ENCODE results near the gene BICRA. TPM values are rescaled to one million over a fixed set of nuclear protein-coding genes. Genes with fewer than 3 reads are reported as not detected.

Gene BICRA
- total and polyA plus RNA-seq, 2 donors: 5.9 to 10.9 TPM

DNA sequence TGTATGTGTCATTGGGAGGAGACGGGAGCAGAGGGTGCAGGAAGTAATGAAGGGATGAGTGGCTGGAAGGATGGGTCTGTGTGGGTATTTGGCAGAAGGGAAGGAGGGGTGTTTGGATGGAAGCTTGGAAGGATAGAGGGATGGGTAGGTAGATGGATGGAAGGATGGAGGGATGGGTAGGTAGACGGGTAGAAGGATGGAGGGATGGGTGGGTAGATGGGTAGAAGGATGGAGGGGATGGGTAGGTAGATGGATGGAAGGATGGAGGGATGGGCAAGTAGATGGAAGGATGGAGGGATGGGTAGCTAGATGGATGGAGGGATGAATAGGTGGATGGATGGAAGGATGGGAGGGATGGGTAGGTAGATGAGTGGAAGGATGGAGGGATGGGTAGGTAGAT, 62.6 kb downstream of the BICRA start:
- Histone ChIP-seq H3K4me1 (ENCODE audit: insufficient read depth) (peaks cover 2% of the 10 kb centered on the region), H3K4me3 (ENCODE audit: low read depth, low read length) (no peak overlapping the region), H3K27ac (ENCODE audit: low read depth) (no peak overlapping the region), H3K36me3 (ENCODE audit: insufficient read depth) (no peaks in the 10 kb centered on the region)
- DNase-seq (ENCODE audit: extremely low spot score): no peak
- WGBS: 98% methylated on average over 2 of the region's 2 CpGs

DNA sequence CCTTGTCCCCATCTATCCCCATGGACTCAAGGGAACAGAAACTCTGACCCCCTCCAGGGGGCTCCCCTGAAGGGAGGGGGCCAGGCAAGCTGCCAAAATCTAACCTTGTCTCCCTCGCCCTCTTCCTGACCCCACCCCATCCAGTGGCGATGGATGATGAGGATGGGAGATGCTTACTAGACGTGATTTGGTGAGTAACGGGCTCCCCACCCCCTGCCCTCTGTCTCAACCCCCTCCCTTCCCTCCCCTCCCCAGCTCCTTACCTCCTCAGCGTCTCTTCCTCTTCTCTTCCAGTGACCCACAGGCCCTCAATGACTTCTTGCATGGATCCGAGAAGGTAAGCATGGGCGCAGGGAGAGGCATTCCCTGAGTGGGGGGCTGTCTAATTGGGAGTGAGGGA, 64.5 kb downstream of the BICRA start:
- Histone ChIP-seq H3K4me3 (ENCODE audit: low read depth, low read length) (no peak overlapping the region), H3K27ac (ENCODE audit: low read depth) (no peak overlapping the region), H3K4me1 (ENCODE audit: insufficient read depth) (no peaks in the 10 kb centered on the region), H3K36me3 (ENCODE audit: insufficient read depth) (no peaks in the 10 kb centered on the region)
- WGBS: 91% methylated on average over 7 of the region's 7 CpGs
- no peak for DNase-seq (ENCODE audit: extremely low spot score)

DNA sequence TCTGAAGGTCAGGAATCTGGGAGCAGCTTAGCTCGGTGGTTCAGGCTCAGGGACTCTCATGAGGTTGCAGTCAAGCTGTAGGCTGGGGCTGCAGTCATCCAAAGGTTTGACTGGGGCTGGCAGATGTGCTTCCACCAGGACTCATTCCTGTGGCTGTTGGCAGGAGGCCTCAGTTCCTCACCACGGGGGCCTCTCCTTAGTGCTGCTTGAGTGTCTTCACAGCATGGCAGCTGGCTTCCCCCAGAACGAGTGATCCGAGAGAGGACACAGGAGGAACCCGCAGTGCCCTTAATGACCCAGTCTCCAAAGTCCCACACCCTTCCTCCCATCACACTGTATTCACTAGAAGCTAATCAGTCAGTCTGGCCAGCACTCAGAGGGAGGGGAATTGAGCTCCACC, 65.6 kb downstream of the BICRA start:
- H3K4me3 ChIP-seq (ENCODE audit: low read depth, low read length): no peak overlapping the region
- no peak for DNase-seq (ENCODE audit: extremely low spot score)
- WGBS: 91% methylated on average over 5 of the region's 5 CpGs
- H3K36me3 ChIP-seq (ENCODE audit: insufficient read depth): no peaks in the 10 kb centered on the region
- no peak overlapping the region for H3K27ac ChIP-seq (ENCODE audit: low read depth)
- no peaks in the 10 kb centered on the region for H3K4me1 ChIP-seq (ENCODE audit: insufficient read depth)

DNA sequence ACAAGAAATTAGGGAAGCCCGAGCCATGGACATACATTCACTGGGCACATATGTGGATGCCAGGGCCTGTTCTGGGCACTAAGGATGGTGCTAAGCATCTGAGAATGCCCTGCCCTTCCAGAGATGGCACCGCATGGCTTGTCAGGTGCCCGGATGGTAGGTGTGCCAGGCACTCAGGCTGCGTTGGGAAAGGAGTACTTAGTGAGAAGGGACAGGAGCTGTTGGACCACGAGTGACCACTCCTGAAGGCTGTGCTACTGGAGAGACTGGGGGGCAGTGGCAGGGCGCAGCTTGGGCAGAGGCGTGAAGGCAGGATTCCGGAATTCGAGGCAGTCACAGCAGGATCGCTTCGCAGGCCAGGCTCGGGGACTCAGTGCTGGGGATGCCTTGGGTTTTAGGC, 66.3 kb downstream of the BICRA start:
- WGBS: 93% methylated on average over 12 of the region's 12 CpGs
- no peaks in the 10 kb centered on the region for H3K4me1 ChIP-seq (ENCODE audit: insufficient read depth)
- no peaks in the 10 kb centered on the region for H3K36me3 ChIP-seq (ENCODE audit: insufficient read depth)
- H3K4me3 ChIP-seq (ENCODE audit: low read depth, low read length): no peak overlapping the region
- no peak overlapping the region for H3K27ac ChIP-seq (ENCODE audit: low read depth)
- no peak for DNase-seq (ENCODE audit: extremely low spot score)

DNA sequence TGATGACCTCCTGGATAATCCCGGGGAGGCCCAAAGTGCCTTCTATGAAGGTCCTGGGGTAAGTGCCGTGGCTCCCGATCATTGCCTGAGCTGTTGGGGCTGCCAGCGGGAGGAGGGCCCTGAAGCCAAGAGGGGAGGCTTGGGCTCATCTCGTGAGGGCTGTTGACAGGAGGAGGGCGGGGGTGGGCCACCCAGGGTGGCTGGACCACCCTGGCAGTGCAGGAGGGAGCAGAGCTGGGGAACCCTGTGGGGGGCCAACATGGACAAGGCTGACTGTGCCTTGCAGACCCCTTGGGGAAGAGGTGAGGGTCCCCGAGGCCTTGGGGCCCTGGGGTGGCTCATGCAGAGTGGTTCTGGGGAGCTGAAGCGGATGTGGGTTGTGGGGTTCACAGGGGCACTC, 66.9 kb downstream of the BICRA start:
- H3K27ac ChIP-seq (ENCODE audit: low read depth): no peak overlapping the region
- WGBS: 76% methylated on average over 8 of the region's 8 CpGs
- H3K4me1 ChIP-seq (ENCODE audit: insufficient read depth): no peaks in the 10 kb centered on the region
- no peak overlapping the region for H3K4me3 ChIP-seq (ENCODE audit: low read depth, low read length)
- DNase-seq (ENCODE audit: extremely low spot score): no peak
- H3K36me3 ChIP-seq (ENCODE audit: insufficient read depth): peaks cover 4% of the 10 kb centered on the region

DNA sequence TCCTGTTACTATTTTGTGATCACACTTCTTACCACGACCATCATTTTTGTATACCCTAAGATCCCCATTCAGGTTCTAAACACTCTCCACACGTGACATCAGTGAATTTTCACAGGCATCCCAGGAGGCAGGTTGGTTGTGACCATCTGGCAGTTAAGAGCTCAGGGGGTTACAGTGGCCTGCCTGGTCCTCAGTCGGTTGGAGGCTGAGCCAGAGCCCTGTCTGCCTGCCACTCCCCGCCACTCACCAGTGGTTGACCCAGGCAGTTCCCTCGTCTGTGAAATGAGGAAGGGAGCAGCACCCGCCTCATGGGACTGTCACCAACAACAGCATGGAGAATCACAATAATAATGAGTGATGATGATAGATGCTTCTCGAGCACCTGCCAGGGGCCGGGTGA, 67.9 kb downstream of the BICRA start:
- H3K27ac ChIP-seq (ENCODE audit: low read depth): no peak overlapping the region
- no peak for DNase-seq (ENCODE audit: extremely low spot score)
- H3K36me3 ChIP-seq (ENCODE audit: insufficient read depth): peaks cover 4% of the 10 kb centered on the region
- WGBS: 82% methylated on average over 8 of the region's 8 CpGs
- no peaks in the 10 kb centered on the region for H3K4me1 ChIP-seq (ENCODE audit: insufficient read depth)
- no peak overlapping the region for H3K4me3 ChIP-seq (ENCODE audit: low read depth, low read length)

DNA sequence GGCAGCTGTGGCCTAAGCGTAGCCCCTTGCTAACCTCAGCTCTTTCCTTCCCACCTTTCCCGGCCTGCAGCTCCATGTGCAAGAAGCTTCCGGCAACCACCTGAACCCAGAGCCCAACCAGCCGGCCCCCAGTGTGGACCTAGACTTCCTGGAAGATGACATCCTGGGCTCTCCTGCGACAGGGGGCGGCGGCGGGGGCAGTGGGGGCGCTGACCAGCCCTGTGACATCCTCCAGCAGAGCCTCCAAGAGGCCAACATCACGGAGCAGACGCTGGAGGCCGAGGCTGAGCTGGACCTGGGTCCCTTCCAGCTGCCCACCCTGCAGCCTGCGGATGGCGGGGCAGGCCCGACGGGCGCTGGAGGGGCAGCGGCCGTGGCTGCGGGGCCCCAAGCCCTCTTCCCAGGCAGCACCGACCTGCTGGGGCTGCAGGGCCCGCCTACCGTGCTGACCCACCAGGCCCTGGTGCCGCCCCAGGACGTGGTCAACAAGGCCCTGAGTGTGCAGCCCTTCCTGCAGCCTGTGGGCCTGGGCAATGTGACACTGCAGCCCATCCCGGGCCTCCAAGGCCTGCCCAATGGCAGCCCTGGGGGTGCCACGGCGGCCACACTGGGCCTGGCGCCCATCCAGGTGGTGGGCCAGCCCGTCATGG, 70.4 kb downstream of the BICRA start:
- H3K36me3 ChIP-seq (ENCODE audit: insufficient read depth): peaks cover 4% of the 10 kb centered on the region
- H3K4me3 ChIP-seq (ENCODE audit: low read depth, low read length): no peak overlapping the region
- H3K4me1 ChIP-seq (ENCODE audit: insufficient read depth): no peaks in the 10 kb centered on the region
- H3K27ac ChIP-seq (ENCODE audit: low read depth): no peak overlapping the region
- no peak for DNase-seq (ENCODE audit: extremely low spot score)
- WGBS: 91% methylated on average over 30 of the region's 30 CpGs

DNA sequence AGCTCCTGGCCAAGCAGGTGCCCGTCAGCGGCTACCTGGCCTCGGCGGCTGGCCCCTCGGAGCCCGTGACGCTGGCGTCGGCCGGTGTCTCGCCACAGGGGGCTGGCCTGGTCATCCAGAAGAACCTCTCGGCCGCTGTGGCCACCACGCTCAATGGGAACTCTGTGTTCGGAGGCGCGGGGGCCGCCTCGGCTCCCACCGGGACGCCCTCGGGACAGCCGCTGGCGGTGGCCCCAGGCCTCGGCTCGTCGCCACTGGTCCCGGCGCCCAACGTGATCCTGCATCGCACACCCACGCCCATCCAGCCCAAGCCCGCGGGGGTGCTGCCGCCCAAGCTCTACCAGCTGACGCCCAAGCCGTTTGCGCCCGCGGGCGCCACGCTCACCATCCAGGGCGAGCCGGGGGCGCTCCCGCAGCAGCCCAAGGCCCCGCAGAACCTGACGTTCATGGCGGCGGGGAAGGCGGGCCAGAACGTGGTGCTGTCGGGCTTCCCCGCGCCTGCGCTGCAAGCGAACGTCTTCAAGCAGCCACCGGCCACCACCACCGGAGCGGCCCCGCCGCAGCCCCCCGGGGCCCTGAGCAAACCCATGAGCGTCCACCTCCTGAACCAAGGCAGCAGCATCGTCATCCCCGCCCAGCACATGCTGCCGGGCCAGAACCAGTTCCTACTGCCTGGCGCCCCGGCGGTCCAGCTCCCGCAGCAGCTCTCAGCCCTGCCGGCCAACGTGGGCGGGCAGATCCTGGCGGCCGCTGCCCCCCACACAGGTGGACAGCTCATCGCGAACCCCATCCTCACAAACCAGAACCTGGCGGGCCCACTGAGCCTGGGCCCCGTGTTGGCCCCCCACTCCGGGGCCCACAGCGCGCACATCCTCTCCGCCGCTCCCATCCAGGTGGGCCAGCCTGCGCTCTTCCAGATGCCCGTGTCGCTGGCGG, 71.3 kb downstream of the BICRA start:
- H3K4me3 ChIP-seq (ENCODE audit: low read depth, low read length): no peak overlapping the region
- 97% methylated on average over 90 of the region's 90 CpGs for WGBS
- no peak overlapping the region for H3K27ac ChIP-seq (ENCODE audit: low read depth)
- H3K36me3 ChIP-seq (ENCODE audit: insufficient read depth): peaks cover 4% of the 10 kb centered on the region
- no peak for DNase-seq (ENCODE audit: extremely low spot score)
- no peaks in the 10 kb centered on the region for H3K4me1 ChIP-seq (ENCODE audit: insufficient read depth)

DNA sequence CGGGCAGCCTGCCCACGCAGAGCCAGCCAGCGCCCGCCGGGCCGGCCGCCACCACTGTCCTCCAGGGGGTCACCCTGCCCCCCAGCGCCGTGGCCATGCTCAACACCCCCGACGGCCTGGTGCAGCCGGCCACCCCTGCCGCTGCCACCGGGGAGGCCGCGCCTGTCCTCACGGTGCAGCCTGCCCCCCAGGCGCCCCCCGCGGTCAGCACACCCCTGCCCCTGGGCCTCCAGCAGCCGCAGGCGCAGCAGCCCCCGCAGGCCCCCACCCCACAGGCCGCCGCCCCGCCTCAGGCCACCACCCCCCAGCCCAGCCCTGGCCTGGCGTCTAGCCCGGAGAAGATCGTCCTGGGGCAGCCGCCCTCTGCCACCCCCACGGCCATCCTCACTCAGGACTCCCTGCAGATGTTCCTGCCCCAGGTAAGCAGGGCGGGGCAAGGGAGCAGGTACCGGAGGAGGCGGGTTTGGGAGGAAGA, 72.0 kb downstream of the BICRA start:
- WGBS: 89% methylated on average over 34 of the region's 34 CpGs
- no peak overlapping the region for H3K27ac ChIP-seq (ENCODE audit: low read depth)
- no peak for DNase-seq (ENCODE audit: extremely low spot score)
- H3K4me3 ChIP-seq (ENCODE audit: low read depth, low read length): no peak overlapping the region
- no peaks in the 10 kb centered on the region for H3K4me1 ChIP-seq (ENCODE audit: insufficient read depth)
- H3K36me3 ChIP-seq (ENCODE audit: insufficient read depth): peaks cover 6% of the 10 kb centered on the region

DNA sequence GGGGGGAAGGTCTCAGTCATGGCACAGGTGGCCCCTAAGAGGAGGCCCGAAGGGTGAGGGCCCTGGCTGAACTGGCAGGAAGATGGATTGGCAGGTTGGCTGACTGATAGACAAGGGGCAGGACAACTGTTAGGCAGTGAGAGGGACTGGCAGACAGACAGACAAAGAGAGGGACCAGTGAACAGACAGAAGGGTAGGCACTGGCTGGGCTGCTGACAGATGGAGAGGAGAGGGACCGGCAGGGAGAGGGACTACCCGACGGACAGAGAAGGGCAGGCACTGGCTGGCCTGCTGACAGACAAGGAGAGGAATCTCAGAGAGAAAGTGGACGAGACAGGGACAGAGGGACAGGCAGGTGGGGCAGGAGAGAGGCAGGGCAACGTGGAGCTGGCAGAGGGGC, 72.5 kb downstream of the BICRA start:
- peaks cover 6% of the 10 kb centered on the region for H3K36me3 ChIP-seq (ENCODE audit: insufficient read depth)

DNA sequence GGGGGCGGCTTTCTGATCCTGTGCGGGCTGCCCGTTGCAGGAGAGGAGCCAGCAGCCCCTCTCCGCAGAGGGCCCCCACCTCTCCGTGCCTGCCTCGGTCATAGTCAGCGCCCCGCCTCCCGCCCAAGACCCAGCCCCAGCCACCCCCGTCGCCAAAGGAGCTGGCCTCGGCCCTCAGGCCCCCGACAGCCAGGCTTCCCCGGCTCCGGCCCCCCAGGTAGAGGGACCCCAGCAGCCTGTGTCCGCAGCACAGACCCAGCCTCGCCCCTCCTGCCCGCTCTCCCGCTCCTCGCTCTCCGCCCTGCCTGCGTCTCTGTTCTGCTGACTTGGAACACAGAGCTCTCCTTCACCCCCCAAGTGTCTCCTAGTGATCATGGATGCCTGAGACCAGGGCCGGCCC, 73.0 kb downstream of the BICRA start:
- 92% methylated on average over 23 of the region's 23 CpGs for WGBS
- no peak overlapping the region for H3K27ac ChIP-seq (ENCODE audit: low read depth)
- no peaks in the 10 kb centered on the region for H3K4me1 ChIP-seq (ENCODE audit: insufficient read depth)
- no peak overlapping the region for H3K4me3 ChIP-seq (ENCODE audit: low read depth, low read length)
- no peak for DNase-seq (ENCODE audit: extremely low spot score)
- peaks cover 6% of the 10 kb centered on the region for H3K36me3 ChIP-seq (ENCODE audit: insufficient read depth)

More for the DNA sequence above, 72.5 kb downstream of the BICRA start:
- 88% methylated on average over 6 of the region's 6 CpGs for WGBS
- H3K4me3 ChIP-seq (ENCODE audit: low read depth, low read length): no peak overlapping the region
- no peak overlapping the region for H3K27ac ChIP-seq (ENCODE audit: low read depth)
- no peaks in the 10 kb centered on the region for H3K4me1 ChIP-seq (ENCODE audit: insufficient read depth)
- no peak for DNase-seq (ENCODE audit: extremely low spot score)

DNA sequence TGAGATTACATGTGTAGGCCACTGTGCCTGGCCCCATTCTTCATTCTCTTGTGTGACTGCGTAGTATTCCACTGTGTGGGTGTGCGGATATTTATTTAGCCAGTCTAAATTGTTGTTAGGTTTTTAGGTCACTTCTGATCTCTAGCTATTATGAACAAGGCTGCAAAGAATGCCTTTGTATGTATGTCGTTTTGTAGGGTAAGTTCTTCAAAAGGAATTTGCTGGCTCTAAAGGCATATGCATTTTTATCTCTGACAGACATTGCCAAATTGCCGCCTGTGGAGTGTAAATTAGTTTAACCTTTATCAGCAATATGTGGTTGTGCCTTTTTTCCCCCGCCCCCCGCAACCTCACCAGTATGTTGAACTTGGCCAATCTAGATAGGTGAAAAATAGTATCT, 74.0 kb downstream of the BICRA start:
- peaks cover 6% of the 10 kb centered on the region for H3K36me3 ChIP-seq (ENCODE audit: insufficient read depth)
- H3K4me1 ChIP-seq (ENCODE audit: insufficient read depth): no peaks in the 10 kb centered on the region
- H3K27ac ChIP-seq (ENCODE audit: low read depth): no peak overlapping the region
- no peak overlapping the region for H3K4me3 ChIP-seq (ENCODE audit: low read depth, low read length)
- 80% methylated on average over 6 of the region's 6 CpGs for WGBS
- DNase-seq (ENCODE audit: extremely low spot score): no peak

DNA sequence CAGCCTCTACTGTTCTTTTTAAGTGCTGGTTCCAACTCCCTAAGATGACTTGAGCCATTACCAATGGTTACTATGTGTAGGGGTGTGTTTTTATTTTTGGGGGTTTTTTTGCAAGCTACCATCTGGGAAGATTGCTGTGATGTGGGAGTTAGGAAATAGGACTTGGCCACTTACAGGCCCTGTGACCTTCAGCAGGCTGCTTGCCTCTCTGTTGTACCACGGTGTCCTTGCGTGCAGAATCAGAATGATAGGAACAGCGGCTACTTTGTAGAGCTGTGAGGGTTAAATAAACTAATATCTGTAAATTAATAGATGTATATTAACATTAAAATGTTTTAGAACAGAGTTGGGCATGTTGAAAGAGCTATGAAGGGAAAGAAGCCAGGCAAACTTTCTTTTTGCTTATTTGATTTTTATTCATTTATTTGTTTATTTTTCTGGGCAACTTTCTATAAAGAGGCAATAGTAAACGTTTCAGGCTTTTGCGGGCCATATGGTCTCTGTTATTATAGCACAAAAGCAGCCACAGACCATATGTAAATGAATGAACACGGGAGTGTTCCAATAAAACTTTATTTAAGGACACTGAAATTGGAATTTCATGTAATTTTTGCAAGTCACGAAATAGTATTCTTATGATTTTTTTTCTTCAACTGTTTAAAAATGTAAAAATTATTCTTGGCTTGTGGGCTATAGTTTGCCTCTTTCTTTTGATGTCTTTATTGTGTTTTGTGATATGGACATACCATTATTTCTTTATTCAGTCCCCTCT, 77.9 kb downstream of the BICRA start:
- no peak for DNase-seq (ENCODE audit: extremely low spot score)
- no peak overlapping the region for H3K27ac ChIP-seq (ENCODE audit: low read depth)
- H3K36me3 ChIP-seq (ENCODE audit: insufficient read depth): peaks cover 5% of the 10 kb centered on the region
- no peaks in the 10 kb centered on the region for H3K4me1 ChIP-seq (ENCODE audit: insufficient read depth)
- no peak overlapping the region for H3K4me3 ChIP-seq (ENCODE audit: low read depth, low read length)
- 88% methylated on average over 7 of the region's 7 CpGs for WGBS
